GM20431 (cell line): ENCODE measurements around the gene KIF18B.

Experiments
- in situ Hi-C: fragments of 300-500 bp; cut with MseI, MboI; formaldehyde crosslinking; loops from one replicate; pipeline ENCODE4 v1.15.0; 2020; ENCODE audit warnings: low sequenced_read_pairs; ENCODE audit not compliant: unreplicated experiment

KIF18B gene

GRCh38 chr17:44922136-44922535 is 25.4 kb downstream of the KIF18B start:
- in situ Hi-C loops = loop anchor here (10.0 to 25.0 kb wide), 2 partner anchors 93 to 190 kb away; no protein-coding TSS in a partner anchor

DNA sequence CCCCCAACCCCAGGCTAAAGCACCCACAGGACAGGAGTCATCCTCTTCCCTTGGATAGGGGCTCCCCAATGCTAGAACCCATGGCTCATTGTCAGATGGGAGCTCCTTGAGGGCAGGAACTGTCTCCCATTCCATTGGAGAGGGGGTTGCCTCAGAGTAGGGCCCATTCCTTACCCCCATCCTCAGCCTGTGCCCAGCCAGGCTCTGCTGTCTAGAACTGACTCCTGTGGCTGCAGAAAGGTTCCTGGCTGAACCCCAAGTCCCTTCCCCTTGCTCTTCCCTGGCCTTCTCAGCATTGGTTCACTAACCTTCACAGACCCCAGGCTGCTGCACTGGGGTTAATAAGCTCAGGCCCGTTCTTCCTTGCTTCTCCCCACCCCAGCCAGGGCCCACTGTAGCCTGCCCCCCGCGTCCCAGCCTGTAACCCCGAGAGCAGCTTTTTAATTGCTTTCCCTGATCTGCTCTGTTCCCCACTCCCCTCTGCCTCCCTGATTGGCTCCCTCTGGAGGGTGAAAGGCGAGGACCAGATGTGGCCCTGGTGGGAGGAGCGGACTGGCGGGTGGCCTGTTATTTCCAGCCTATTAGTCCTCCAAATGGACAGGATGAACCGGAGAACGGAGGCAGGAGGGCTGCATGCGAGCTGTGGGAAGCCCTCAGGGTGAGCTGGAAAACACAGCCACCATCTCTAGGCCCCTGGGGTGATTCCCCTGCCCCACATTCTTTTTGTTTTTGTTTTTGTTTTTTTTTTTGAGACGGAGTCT is 26.3 kb downstream of the KIF18B start:
- in situ Hi-C loops = loop anchor here (10.0 to 25.0 kb wide), 2 partner anchors 93 to 191 kb away; no protein-coding TSS in a partner anchor

- in situ Hi-C loops = loop anchor here (10.0 to 25.0 kb wide), 2 partner anchors 94 to 192 kb away; no protein-coding TSS in a partner anchor
Observed at GRCh38 chr17:44920565-44920940, 27.0 kb downstream of the KIF18B start.

DNA sequence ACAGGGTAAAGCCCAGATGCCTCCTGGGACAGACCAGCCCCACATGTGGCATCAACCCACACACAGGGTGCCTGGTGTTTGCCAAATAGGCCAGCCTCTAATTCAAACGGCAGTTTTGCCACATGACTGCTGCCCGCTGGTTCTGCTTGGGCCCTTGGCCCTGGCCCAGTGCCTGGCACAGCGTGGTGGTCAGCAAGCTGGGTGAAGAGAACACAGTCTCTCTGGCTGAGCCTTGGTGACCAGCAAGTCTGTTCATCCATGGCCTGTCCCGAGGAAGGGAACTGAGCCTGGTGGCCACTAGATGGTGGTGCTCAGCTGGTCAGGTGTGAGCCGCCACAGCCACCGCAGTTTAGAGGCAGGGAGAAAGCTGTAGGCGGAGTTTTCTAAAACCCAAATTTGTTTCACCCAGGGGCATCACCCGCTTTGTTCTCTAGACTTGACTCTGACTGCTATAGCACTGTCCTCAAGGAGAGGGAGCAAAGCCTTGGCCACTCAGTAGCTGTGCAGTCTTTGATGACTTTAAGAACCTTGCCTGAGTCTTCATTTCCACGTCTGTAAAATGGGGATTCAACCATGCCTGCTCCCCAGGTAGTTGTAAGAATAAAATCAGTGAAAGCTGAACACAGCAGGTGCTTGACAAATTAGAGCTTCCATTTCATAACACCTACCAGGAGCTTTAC is 27.5 kb downstream of the KIF18B start:
- in situ Hi-C loops = loop anchor here (10.0 to 25.0 kb wide), 2 partner anchors 95 to 192 kb away; no protein-coding TSS in a partner anchor

- in situ Hi-C loops = loop anchor here (25.0 kb wide), 1 partner anchor 193 kb away; no protein-coding TSS in a partner anchor
Observed at GRCh38 chr17:44919411-44919810, 28.2 kb downstream of the KIF18B start.

GRCh38 chr17:44918006-44918405 is 29.6 kb downstream of the KIF18B start:
- in situ Hi-C loops = loop anchor here (25.0 kb wide), 1 partner anchor 194 kb away; no protein-coding TSS in a partner anchor

DNA sequence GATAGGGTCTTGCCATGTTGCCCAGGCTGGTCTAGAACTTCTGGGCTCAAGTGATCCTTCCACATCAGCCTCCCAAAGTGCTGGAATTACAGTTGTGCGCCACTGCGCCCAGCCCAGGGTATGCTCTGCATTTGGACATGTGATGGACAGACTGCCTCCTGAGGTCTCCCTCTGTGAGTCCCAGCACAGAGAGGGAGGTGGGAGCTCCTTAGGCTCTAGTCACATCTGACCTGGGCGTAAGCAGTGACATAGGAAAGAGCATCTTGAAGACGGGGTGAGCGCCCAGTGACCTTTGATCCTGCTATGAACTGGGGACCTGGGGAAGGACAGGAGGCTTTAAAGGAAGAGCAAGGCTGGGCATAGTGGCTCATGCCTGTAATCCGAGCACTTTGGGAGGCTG is 30.1 kb downstream of the KIF18B start:
- in situ Hi-C loops = loop anchor here (25.0 kb wide), 1 partner anchor 195 kb away; no protein-coding TSS in a partner anchor

GRCh38 chr17:44916781-44917241 is 30.8 kb downstream of the KIF18B start:
- in situ Hi-C loops = loop anchor here (25.0 kb wide), 1 partner anchor 195 kb away; no protein-coding TSS in a partner anchor

DNA sequence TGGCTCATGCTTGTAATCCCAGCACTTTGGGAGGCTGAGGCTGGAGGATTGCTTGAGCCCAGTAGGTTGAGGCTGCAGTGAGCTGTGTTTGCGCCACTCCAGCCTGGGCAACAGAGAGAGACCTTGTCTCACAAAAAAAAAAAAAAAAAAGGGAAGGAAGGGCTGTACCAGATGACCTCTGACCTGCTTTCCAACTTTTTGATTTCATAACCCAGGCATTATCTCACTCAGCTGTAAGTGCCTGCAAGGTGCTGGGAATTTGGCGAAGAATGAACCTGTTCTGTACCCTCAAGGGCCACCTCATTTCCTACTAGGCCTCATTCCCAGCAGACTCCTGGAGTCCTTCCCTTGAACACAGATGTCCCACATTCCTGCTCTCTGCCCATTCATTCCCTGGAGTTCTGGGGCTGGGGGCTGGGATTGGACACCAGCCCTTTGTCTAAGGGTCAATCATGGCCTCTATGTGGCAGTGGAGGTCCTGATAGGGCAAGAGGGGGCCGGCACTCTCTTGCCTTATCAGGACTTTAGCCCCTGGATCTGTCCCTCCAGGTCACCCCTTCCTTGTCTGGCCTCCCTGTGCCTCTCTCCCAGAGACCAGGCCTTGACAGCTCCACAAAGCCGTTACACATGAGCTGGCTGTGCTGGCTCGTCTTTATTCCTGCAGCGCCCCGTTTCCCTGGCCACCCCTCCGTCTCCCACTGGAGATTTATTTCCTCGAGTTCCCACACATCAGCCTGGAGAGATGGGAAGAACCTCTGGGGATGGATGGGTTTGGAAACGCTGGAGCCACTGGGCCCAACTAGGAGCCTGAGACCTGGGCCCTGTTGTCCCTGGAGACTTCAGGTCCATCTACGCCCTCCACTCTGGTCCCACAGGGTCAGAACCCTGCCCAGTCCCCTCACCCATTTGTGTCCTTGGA is 31.5 kb downstream of the KIF18B start:
- in situ Hi-C loops = loop anchor here (25.0 kb wide), 1 partner anchor 196 kb away; no protein-coding TSS in a partner anchor

GRCh38 chr17:44915321-44915726 is 32.2 kb downstream of the KIF18B start, which contains the start of gene GFAP:
Gene GFAP (minus strand): TSS chr17:44915500. CDS start chr17:44915486, 14 bp downstream.
- in situ Hi-C loops = loop anchor here (25.0 kb wide), 1 partner anchor 197 kb away; no protein-coding TSS in a partner anchor

DNA sequence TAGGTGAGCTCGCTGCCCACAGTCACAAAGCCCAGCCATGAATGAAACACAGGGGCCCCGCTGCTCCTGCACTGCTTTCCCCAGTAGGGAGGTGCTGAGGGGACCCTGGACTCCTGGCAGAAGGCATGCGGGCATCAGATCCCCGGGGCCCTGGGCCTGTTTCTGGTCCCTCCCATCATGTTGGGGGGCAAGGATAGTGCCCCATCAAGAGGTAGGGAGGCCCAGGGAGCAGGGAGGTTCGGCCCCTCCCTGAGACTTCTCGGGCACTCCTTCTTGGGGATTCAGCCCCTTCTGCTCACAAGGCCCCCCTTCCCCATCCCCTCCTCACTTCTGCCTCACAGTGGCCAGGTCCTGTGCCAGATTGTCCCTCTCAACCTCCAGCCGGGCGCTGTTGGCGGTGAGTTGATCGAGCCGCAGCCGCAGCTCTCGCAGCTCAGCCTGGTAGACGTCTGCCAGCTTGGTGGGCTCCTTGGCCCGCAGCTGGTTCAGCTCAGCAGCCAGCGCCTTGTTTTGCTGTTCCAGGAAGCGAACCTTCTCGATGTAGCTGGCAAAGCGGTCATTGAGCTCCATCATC is 32.8 kb downstream of the KIF18B start:
- in situ Hi-C loops = loop anchor here (25.0 kb wide), 1 partner anchor 198 kb away; no protein-coding TSS in a partner anchor

- in situ Hi-C loops = loop anchor here (25.0 kb wide), 1 partner anchor 198 kb away; no protein-coding TSS in a partner anchor
Observed at GRCh38 chr17:44914148-44914547, 33.4 kb downstream of the KIF18B start.

DNA sequence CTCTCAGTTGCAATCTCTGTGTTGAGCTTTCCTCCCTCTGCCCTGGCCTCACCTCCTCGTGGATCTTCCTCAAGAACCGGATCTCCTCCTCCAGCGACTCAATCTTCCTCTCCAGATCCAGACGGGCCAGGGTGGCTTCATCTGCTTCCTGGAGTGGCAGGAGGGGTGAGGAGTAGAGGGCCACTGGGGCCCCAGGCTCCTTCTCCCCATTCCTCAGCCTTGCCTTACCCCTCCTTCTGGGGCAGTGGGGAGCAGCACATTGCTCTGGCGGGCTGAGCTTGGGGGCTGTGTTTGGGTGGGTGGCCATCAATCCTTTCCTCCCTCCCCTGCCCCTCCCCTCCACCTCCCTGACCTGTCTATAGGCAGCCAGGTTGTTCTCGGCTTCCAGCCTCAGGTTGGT is 33.9 kb downstream of the KIF18B start:
- in situ Hi-C loops = loop anchor here (25.0 kb wide), 1 partner anchor 199 kb away; no protein-coding TSS in a partner anchor

DNA sequence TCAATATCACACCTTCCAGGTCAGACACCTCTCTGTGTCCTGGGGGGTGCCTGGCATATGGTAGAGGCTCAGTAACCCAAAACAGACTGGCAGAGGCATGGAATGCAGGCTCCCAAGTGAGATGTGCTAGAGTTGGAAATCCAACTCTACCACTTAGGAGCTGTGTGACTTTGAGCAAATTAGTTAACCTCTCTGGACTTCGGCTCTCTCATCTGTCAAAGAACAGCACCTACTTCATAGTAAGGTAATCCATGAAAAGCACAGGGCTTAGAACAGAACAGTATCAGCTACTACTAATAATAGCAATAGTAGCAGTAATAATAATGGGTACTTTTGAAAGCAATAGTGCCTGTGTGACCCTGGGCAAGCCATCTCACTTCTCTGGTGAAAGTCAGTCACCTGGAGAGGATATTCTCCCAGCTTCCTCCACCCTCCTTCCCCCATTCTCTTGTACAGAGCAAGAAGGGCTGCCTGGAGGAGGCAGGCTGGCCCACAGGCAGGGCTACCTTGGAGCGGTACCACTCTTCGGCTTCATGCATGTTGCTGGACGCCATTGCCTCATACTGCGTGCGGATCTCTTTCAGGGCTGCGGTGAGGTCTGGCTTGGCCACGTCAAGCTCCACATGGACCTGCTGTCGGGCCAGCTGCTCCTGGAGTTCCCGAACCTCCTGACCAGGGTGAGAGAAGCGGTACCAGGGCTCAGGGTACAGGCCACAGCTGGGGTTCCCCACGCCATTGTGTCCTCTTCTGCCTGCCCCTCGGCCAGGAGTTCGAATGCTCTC is 34.6 kb downstream of the KIF18B start:
- in situ Hi-C loops = loop anchor here (25.0 kb wide), 1 partner anchor 199 kb away; no protein-coding TSS in a partner anchor

DNA sequence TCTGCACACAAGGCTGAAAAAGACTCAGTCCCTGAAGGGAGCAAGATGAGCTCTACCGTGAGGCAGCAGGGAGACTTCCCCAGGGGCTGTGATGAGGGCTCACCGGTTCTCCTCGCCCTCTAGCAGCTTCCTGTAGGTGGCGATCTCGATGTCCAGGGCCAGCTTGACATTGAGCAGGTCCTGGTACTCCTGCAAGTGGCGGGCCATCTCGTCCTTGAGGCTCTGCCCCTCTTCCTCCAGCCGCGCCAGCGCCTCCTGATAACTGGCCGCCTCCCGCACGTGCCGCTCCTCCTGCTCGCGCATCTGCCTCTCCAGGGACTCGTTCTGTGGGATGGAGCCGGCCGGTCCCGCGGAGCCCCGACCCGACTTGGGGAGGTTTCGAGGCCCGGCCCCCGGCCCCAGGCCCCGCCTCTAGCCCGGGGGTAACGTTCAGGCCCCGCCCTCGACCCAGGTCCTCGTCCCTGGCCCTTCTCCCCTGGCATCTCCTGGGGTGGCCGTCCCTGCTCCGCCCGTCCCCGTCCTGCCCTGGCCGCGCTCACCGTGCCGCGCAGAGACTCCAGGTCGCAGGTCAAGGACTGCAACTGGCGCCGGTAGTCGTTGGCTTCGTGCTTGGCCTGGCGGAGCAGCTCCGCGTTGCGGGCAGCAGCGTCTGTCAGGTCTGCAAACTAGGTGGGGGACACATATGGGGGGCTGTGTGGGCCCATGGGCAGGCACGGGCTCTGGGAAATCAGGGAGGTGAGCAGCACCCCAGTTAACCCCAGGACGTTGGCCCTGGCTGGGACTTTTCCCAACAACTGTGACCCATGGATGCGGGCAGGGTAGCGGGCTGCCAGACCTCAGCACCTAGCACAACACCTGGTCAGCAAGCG is 36.2 kb downstream of the KIF18B start:
- in situ Hi-C loops = loop anchor here (25.0 kb wide), 1 partner anchor 201 kb away; no protein-coding TSS in a partner anchor

DNA sequence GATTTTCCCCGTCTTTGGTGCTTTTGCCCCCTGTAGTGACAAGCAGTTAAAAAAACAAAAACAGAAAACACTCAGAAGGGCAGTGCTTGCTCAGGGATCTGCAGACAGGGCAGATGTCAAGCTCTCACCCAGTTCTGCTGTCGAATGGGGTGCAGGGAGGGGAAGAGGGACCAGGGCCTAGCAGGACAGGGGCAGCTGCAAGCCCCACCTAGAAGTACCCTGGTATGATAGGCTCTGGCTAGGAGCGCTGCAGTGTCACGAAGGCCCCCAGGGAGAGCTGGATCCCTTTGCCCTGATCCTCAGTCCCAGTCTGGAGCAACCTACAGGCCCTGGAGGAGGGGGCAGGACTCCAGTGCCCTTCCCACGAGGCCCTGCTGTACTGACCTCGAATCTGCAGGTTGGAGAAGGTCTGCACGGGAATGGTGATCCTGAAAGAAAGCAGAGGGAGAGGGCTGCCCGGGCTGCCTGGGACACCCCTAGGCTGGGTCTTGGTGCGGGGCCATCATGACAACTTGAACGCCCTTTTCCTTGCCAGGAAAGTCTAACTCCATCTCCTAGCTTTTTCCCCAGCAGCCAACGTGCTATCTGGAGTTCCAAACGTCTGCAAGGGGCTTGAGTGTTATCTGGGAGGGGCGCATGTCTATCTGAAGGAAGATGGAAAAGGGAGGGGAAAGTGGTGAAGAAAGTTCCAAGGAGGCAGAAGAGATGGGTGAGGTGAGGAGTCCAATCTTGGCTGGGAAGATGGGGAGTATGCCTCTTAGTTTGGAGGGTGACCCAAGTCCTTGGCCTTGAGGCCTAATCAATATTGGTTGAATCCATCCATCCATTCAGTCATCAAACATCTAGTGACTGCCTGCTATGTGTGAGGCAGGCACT is 37.1 kb downstream of the KIF18B start:
- in situ Hi-C loops = loop anchor here (25.0 kb wide), 1 partner anchor 202 kb away; no protein-coding TSS in a partner anchor
